DMS79 (cell line): Measurements from ENCODE around the gene SCN2B.
"Not testable (repeated sequence)": the region's sequence is repeated elsewhere in the genome, so short reads cannot be mapped to it uniquely, and the experiment has no call there.

ENCODE experiments used
- DNase-seq: peaks from one replicate; lab custom pipeline; 2025; lab: John Stamatoyannopoulos, UW

Gene SCN2B

GRCh38 chr11:118206391-118207031 is 30.1 kb upstream of the SCN2B start:
- no peak for DNase-seq

GRCh38 chr11:118205606-118206378 is 29.4 kb upstream of the SCN2B start:
- no peak for DNase-seq

GRCh38 chr11:118202599-118203422 is 26.4 kb upstream of the SCN2B start:
- no peak for DNase-seq

GRCh38 chr11:118201966-118202365 is 25.5 kb upstream of the SCN2B start:
- DNase-seq = no peak

GRCh38 chr11:118200901-118201680 is 24.7 kb upstream of the SCN2B start:
- no peak for DNase-seq

- no peak for DNase-seq
Measured at GRCh38 chr11:118200497-118200896, 24.1 kb upstream of the SCN2B start.

- DNase-seq = no peak
Measured at GRCh38 chr11:118199135-118199534, 22.7 kb upstream of the SCN2B start.

- DNase-seq = peak; percentile 20
Measured at GRCh38 chr11:118198370-118198769, 21.9 kb upstream of the SCN2B start.

- no peak for DNase-seq
Measured at GRCh38 chr11:118194835-118195627, 18.6 kb upstream of the SCN2B start.

GRCh38 chr11:118193910-118194566 is 17.6 kb upstream of the SCN2B start:
- DNase-seq = no peak

GRCh38 chr11:118192817-118193216 is 16.4 kb upstream of the SCN2B start:
- not testable (repeated sequence) for DNase-seq

GRCh38 chr11:118190942-118191506 is 14.6 kb upstream of the SCN2B start:
- not testable (repeated sequence) for DNase-seq

GRCh38 chr11:118186346-118187107 is 10.1 kb upstream of the SCN2B start:
- DNase-seq = no peak

- DNase-seq = no peak
Measured at GRCh38 chr11:118184784-118185579, 8.5 kb upstream of the SCN2B start.

GRCh38 chr11:118183691-118184090 is 7.3 kb upstream of the SCN2B start:
- not testable (repeated sequence) for DNase-seq

- DNase-seq = no peak
Measured at GRCh38 chr11:118180300-118180703, 3.9 kb upstream of the SCN2B start.

- no peak for DNase-seq
Measured at GRCh38 chr11:118176778-118177134, 317 bp upstream of the SCN2B start.
